Measurements from ENCODE around the gene GALNT10. TPM values are rescaled to one million over a fixed set of nuclear protein-coding genes. Genes with fewer than 3 reads are reported as not detected.

Gene GALNT10
- total and polyA plus RNA-seq, 12 donors, result 3.1 to 19.0 (median 11.7) TPM

- no peaks in the 10 kb centered on the region for H3K27me3 ChIP-seq
- peaks cover 0 to 49% (median 0%) of the 10 kb centered on the region in 9 donors for H3K36me3 ChIP-seq
- H3K4me1 ChIP-seq, result peaks cover 2 to 21% (median 18%) of the 10 kb centered on the region in 9 donors
- no peak for TF ChIP-seq CTCF (IDR thresholded peaks at IDR 0.05)
- intact Hi-C loops (cut with DNase I), result loop anchor here in 1 of 10 donors (10.0 kb wide), 1 partner anchor 91 kb away; no protein-coding TSS in a partner anchor
- no peak overlapping the region for H3K27ac ChIP-seq
- no peak for ATAC-seq
- no peaks in the 10 kb centered on the region for H3K9me3 ChIP-seq
- DNase-seq, result no peak
- no peak overlapping the region for H3K4me3 ChIP-seq
- 83 to 84% methylated on average over 3 of the region's 3 CpGs for WGBS, 2 donors
Measured at GRCh38 chr5:154375329-154376008, 184.9 kb downstream of the GALNT10 start.

- DNase-seq (no peak), ATAC-seq (no peak)
- no peak for TF ChIP-seq CTCF (IDR thresholded peaks at IDR 0.05)
- Histone ChIP-seq H3K36me3 (peaks cover 0 to 59% (median 0%) of the 10 kb centered on the region in 9 donors), H3K27me3 (no peaks in the 10 kb centered on the region), H3K27ac (no peak overlapping the region), H3K4me1 (peaks cover 1 to 11% (median 8%) of the 10 kb centered on the region in 9 donors), H3K4me3 (no peak overlapping the region), H3K9me3 (no peaks in the 10 kb centered on the region)
- WGBS, 2 donors, result 73 to 86% methylated on average over 4 of the region's 4 CpGs
- intact Hi-C loops (cut with DNase I), result loop anchor here in 1 of 10 donors (10.0 kb wide), 1 partner anchor 92 kb away; no protein-coding TSS in a partner anchor
Measured at GRCh38 chr5:154376481-154376880, 185.9 kb downstream of the GALNT10 start.

- intact Hi-C loops (cut with DNase I), result loop anchor here in 1 of 10 donors (10.0 kb wide), 1 partner anchor 93 kb away; no protein-coding TSS in a partner anchor
- DNase-seq (no peak), ATAC-seq (no peak)
- Histone ChIP-seq H3K36me3 (peaks cover 0 to 74% (median 3%) of the 10 kb centered on the region in 9 donors), H3K4me1 (no peaks in the 10 kb centered on the region), H3K27me3 (no peaks in the 10 kb centered on the region), H3K4me3 (no peak overlapping the region), H3K27ac (no peak overlapping the region), H3K9me3 (no peaks in the 10 kb centered on the region)
- 92 to 93% methylated on average over 4 of the region's 4 CpGs for WGBS, 2 donors
- no peak for TF ChIP-seq CTCF (IDR thresholded peaks at IDR 0.05)
Measured at GRCh38 chr5:154377754-154378533, 187.4 kb downstream of the GALNT10 start.

- DNase-seq (no peak), ATAC-seq (no peak)
- intact Hi-C loops (cut with DNase I), result no loop called here
- Histone ChIP-seq H3K27ac (no peak overlapping the region), H3K4me1 (peaks cover 0 to 7% (median 0%) of the 10 kb centered on the region in 9 donors), H3K36me3 (peaks cover 0 to 85% (median 3%) of the 10 kb centered on the region in 9 donors), H3K9me3 (no peaks in the 10 kb centered on the region), H3K27me3 (no peaks in the 10 kb centered on the region), H3K4me3 (no peak overlapping the region)
- WGBS, 2 donors, result 96 to 97% methylated on average over 12 of the region's 12 CpGs
- TF ChIP-seq CTCF (IDR thresholded peaks at IDR 0.05), result no peak
Measured at GRCh38 chr5:154380263-154380662, 189.7 kb downstream of the GALNT10 start.

All from heart right ventricle (tissue), 16 donors.